SK-N-SH (cell line): ENCODE measurements around the gene JAKMIP1. TPM values are rescaled to one million over a fixed set of nuclear protein-coding genes. Genes with fewer than 3 reads are reported as not detected.

Experiments used
- CTCF ChIA-PET: fragments of 300-600, 350-600 bp; formaldehyde crosslinking; extraction: SDS; loops from one replicate; lab custom pipeline; 2021; lab: Yijun Ruan, JAX
- POLR2A ChIA-PET: fragments of 350-600 bp; sonication (Branson Sonifier 250); formaldehyde crosslinking; extraction: SDS; loops from one replicate; lab custom pipeline; 2020; ENCODE audit warnings: antibody characterized with exemption, inconsistent platforms; lab: Yijun Ruan, JAX
- DNase-seq: peaks from one replicate; pipeline ENCODE4 v3.0.0; 2012
- H2AFZ ChIP-seq: fragments of 200-600 bp; sonication (generic); 2 replicates; pipeline ENCODE4 v1.8.1; 2016; ENCODE audit warnings: antibody characterized with exemption, mild to moderate bottlenecking, low read depth
- H3F3A ChIP-seq: fragments of 200-600 bp; sonication (generic); replicated peaks from 2 replicates; pipeline ENCODE3; 2016; ENCODE audit warnings: antibody characterized with exemption, mild to moderate bottlenecking; ENCODE audit not compliant: insufficient read depth
- H3K27ac ChIP-seq, 2 experiments: fragments of 200-500 bp in 1 of 2; fragments of 200-600 bp in 1 of 2; sonication (Bioruptor generic) in 1 of 2; sonication (generic), shearing (Covaris generic) in 1 of 2; 2 replicates each; pipeline versions ENCODE4 v1.5.1 to v1.6.1; 2014 to 2016; ENCODE audit warnings: low read depth in 2 of 2, inconsistent platforms in 1 of 2, low read length in 1 of 2, mild to moderate bottlenecking in 1 of 2, mixed read lengths in 1 of 2
- H3K27me3 ChIP-seq: fragments of 200-600 bp; sonication (generic), shearing (Covaris generic); 2 replicates; pipeline ENCODE4 v1.6.1; 2016; ENCODE audit warnings: mixed run types; ENCODE audit not compliant: insufficient read depth
- H3K36me3 ChIP-seq, 2 experiments: fragments of 200-500 bp in 1 of 2; fragments of 200-600 bp in 1 of 2; sonication (Bioruptor generic) in 1 of 2; sonication (generic) in 1 of 2; replicated peaks in 1 of 2; 2 replicates each; pipeline versions ENCODE3 to v1.5.1; 2014 to 2016; ENCODE audit warnings: low read length in 1 of 2, mild to moderate bottlenecking in 1 of 2; ENCODE audit not compliant: insufficient read depth in 2 of 2, control insufficient read depth in 1 of 2
- H3K4me1 ChIP-seq, 2 experiments: fragments of 200-500 bp in 1 of 2; fragments of 200-600 bp in 1 of 2; sonication (Bioruptor generic) in 1 of 2; sonication (generic), shearing (Covaris generic) in 1 of 2; 2 replicates each; pipeline versions ENCODE4 v1.5.1 to v1.6.1; 2014 to 2016; ENCODE audit warnings: low read depth in 1 of 2, low read length in 1 of 2, mixed run types in 1 of 2; ENCODE audit not compliant: insufficient read depth in 2 of 2, control insufficient read depth in 1 of 2
- H3K4me2 ChIP-seq: fragments of 200-600 bp; sonication (generic), shearing (Covaris generic); 2 replicates; pipeline ENCODE4 v1.6.1; 2017; ENCODE audit warnings: mixed run types
- H3K4me3 ChIP-seq, 2 experiments: fragments of 200-500 bp in 1 of 2; fragments of 200-600 bp in 1 of 2; sonication (Bioruptor generic) in 1 of 2; sonication (generic), shearing (Covaris generic) in 1 of 2; 2 replicates each; pipeline versions ENCODE4 v1.5.1 to v1.8.1; 2014 to 2016; ENCODE audit warnings: low read depth in 2 of 2, inconsistent platforms in 1 of 2, low read length in 1 of 2, mild to moderate bottlenecking in 1 of 2, mixed read lengths in 1 of 2, moderate library complexity in 1 of 2
- H3K79me2 ChIP-seq: fragments of 200-600 bp; sonication (generic); 2 replicates; pipeline ENCODE4 v1.8.1; 2017; ENCODE audit warnings: mild to moderate bottlenecking; ENCODE audit not compliant: insufficient read depth
- H3K9ac ChIP-seq: fragments of 200-600 bp; sonication (generic); 2 replicates; pipeline ENCODE4 v1.6.1; 2017; ENCODE audit warnings: mixed run types
- H3K9me2 ChIP-seq: fragments of 200-600 bp; sonication (generic); 2 replicates; pipeline ENCODE4 v1.6.1; 2017; ENCODE audit warnings: mixed run types
- H3K9me3 ChIP-seq: fragments of 200-600 bp; sonication (generic); 2 replicates; pipeline ENCODE4 v1.6.1; 2017; ENCODE audit warnings: mixed run types, mild to moderate bottlenecking, moderate library complexity
- H4K20me1 ChIP-seq: fragments of 200-600 bp; sonication (generic); 2 replicates; pipeline ENCODE4 v1.6.1; 2017; ENCODE audit warnings: mild to moderate bottlenecking, mixed run types; ENCODE audit not compliant: insufficient read depth
- ELF1 ChIP-seq: IDR thresholded peaks from 2 replicates; pipeline ENCODE4 v1.4.0; 2012
- FOSL2 ChIP-seq: IDR thresholded peaks from 2 replicates; pipeline ENCODE4 v1.4.0; 2012; ENCODE audit warnings: low read depth, mild to moderate bottlenecking, moderate library complexity, borderline replicate concordance
- FOXJ3 ChIP-seq: sonication (generic); formaldehyde crosslinking; IDR thresholded peaks from 2 replicates; pipeline ENCODE4 v1.5.1; 2020; ENCODE audit warnings: mild to moderate bottlenecking, missing genetic modification reagents
- FOXM1 ChIP-seq: IDR thresholded peaks from 2 replicates; pipeline ENCODE4 v1.4.0; 2012; ENCODE audit warnings: low read depth, mild to moderate bottlenecking
- GABPA ChIP-seq: IDR thresholded peaks from 2 replicates; pipeline ENCODE4 v1.4.0; 2012; ENCODE audit warnings: low read depth, mild to moderate bottlenecking
- GATA2 ChIP-seq: sonication (generic); formaldehyde crosslinking; IDR thresholded peaks from 2 replicates; pipeline ENCODE4 v1.5.0; 2020; ENCODE audit warnings: mild to moderate bottlenecking, missing genetic modification reagents
- JUND ChIP-seq: IDR thresholded peaks from 2 replicates; pipeline ENCODE4 v1.4.0; 2012
- NFIC ChIP-seq: IDR thresholded peaks from 2 replicates; pipeline ENCODE4 v1.4.0; 2012; ENCODE audit warnings: borderline replicate concordance
- NRF1 ChIP-seq: IDR thresholded peaks from 2 replicates; pipeline ENCODE4 v1.6.1; 2012; ENCODE audit warnings: low read depth, mild to moderate bottlenecking, low read length
- PBX3 ChIP-seq: IDR thresholded peaks from 2 replicates; pipeline ENCODE4; 2012
- RCOR1 ChIP-seq: fragments of 150-350 bp; IDR thresholded peaks from 2 replicates; pipeline ENCODE4 v1.6.1; 2017; ENCODE audit warnings: antibody characterized with exemption, low read length
- RXRA ChIP-seq: IDR thresholded peaks from 2 replicates; pipeline ENCODE4 v1.4.0; 2012; ENCODE audit warnings: low read depth, mild to moderate bottlenecking, borderline replicate concordance
- TAF1 ChIP-seq: IDR thresholded peaks from 2 replicates; pipeline ENCODE4 v1.6.1; 2012; ENCODE audit warnings: low read depth, mild to moderate bottlenecking, low read length, moderate library complexity, borderline replicate concordance
- TCF12 ChIP-seq: IDR thresholded peaks from 2 replicates; pipeline ENCODE4 v1.4.0; 2012
- USF1 ChIP-seq: IDR thresholded peaks from 2 replicates; pipeline ENCODE4 v1.4.0; 2012; ENCODE audit warnings: low read depth, borderline replicate concordance
- WGBS: methylation state at CpG from one replicate; pipeline ENCODE4 v1.1.6; 2017; ENCODE audit warnings: low lambda C conversion rate; 5-methylcytosine and 5-hydroxymethylcytosine counted together
- polyA plus RNA-seq, 3 experiments: library from polyadenylated mRNA; depleted of rRNA; stranded (reverse); fragments of >200 nt; gene quantifications; 2 replicates each; pipeline ENCODE4 v1.2.3, GENCODE V29; 2012
- TF ChIP-seq, protein P1 (sequence below): fragments of 200-600 bp; sonication (generic); IDR thresholded peaks from 2 replicates; pipeline ENCODE4 v1.6.1; 2017; ENCODE audit warnings: antibody characterized with exemption, mild to moderate bottlenecking, moderate library complexity
- TF ChIP-seq, protein P2 (sequence below): IDR thresholded peaks from 2 replicates; pipeline ENCODE4 v1.4.0; 2012; ENCODE audit warnings: low read depth, borderline replicate concordance
- TF ChIP-seq, protein P3 (sequence below): IDR thresholded peaks from 2 replicates; pipeline ENCODE4 v1.4.0; 2012; ENCODE audit warnings: low read depth
- TF ChIP-seq, protein P4 (sequence below): fragments of 150-350 bp; IDR thresholded peaks from 2 replicates; pipeline ENCODE4 v1.6.1; 2016; ENCODE audit warnings: mild to moderate bottlenecking, low read depth, low read length

The JAKMIP1 gene
- polyA plus RNA-seq, 1 of the 3 experiments (the other 2 are of a cell fraction), result 0.54 TPM

GRCh38 chr4:6147441-6147840 is 52.9 kb downstream of the JAKMIP1 start:
- Histone ChIP-seq H3K9me2 (no peaks in the 10 kb centered on the region), H3K27me3 (no peaks in the 10 kb centered on the region), H3F3A (no peaks in the 10 kb centered on the region), H3K4me1 (peaks cover 0 to 46% of the 10 kb centered on the region in 2 experiments; a peak in 1 of 4 replicates), H3K36me3 (no peaks in the 10 kb centered on the region), H3K9ac (no peak overlapping the region), H3K79me2 (no peaks in the 10 kb centered on the region), H2AFZ (no peak overlapping the region), H3K4me3 (no peak overlapping the region), H4K20me1 (no peaks in the 10 kb centered on the region), H3K4me2 (no peak overlapping the region), H3K9me3 (no peaks in the 10 kb centered on the region), H3K27ac (peak overlapping the region in 1 of 2 experiments; percentile 7; a peak in 1 of 4 replicates)
- no peak for TF ChIP-seq PBX3
- TF ChIP-seq GATA2 (CRISPR knock-in tag), result no peak
- TF ChIP-seq, protein P1, sequence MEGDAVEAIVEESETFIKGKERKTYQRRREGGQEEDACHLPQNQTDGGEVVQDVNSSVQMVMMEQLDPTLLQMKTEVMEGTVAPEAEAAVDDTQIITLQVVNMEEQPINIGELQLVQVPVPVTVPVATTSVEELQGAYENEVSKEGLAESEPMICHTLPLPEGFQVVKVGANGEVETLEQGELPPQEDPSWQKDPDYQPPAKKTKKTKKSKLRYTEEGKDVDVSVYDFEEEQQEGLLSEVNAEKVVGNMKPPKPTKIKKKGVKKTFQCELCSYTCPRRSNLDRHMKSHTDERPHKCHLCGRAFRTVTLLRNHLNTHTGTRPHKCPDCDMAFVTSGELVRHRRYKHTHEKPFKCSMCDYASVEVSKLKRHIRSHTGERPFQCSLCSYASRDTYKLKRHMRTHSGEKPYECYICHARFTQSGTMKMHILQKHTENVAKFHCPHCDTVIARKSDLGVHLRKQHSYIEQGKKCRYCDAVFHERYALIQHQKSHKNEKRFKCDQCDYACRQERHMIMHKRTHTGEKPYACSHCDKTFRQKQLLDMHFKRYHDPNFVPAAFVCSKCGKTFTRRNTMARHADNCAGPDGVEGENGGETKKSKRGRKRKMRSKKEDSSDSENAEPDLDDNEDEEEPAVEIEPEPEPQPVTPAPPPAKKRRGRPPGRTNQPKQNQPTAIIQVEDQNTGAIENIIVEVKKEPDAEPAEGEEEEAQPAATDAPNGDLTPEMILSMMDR, result no peak
- TF ChIP-seq FOXM1, result no peak
- ChIA-PET POLR2A (no interaction called here), CTCF (interaction anchor here (1.3 kb wide), 1 partner anchor 16 kb away, joined by 3 read pairs; no protein-coding TSS in a partner anchor)
- DNase-seq, result no peak
- WGBS, result 42% methylated on average over 6 of the region's 6 CpGs

DNA sequence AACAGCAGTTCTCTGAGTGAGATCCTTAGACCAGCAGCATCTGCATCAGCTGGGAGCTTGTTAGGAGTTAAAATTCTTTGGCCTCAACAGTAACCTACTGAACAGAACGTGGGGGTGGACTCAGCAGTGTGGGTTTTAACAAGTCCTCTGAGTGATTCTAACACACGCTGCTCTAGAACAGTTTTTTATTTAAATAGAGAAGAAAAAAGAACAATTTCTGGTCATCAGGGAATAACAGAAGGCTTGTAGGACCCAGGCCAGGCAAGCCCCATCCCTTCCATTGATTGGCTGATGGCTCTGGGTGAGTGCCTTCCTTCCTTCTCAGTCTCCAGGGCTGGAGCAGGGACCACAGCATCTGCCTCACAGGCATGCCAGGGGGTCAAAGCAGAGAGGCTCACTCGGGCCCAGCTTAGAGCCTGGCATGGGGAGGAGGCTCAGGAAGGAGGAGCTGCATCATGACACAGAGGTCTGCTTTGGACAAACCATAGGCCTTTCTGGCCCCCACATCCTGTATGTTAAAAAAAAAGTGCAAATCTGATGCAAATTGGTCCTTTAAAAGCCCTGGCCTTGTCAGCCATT is 56.7 kb downstream of the JAKMIP1 start:
- no peak overlapping the region for H3K9ac ChIP-seq
- H3K79me2 ChIP-seq, result no peaks in the 10 kb centered on the region
- H3K4me3 ChIP-seq, result no peak overlapping the region
- H3K9me2 ChIP-seq, result no peaks in the 10 kb centered on the region
- no peaks in the 10 kb centered on the region for H3K36me3 ChIP-seq
- H3K9me3 ChIP-seq, result no peaks in the 10 kb centered on the region
- no peaks in the 10 kb centered on the region for H3F3A ChIP-seq
- no peak overlapping the region for H2AFZ ChIP-seq
- ChIA-PET CTCF (no interaction called here), POLR2A (no interaction called here)
- H3K27me3 ChIP-seq, result no peaks in the 10 kb centered on the region
- H3K27ac ChIP-seq, result no peak overlapping the region; a peak in 1 of 4 replicates
- DNase-seq, result no peak
- no peaks in the 10 kb centered on the region for H4K20me1 ChIP-seq
- H3K4me1 ChIP-seq, result peaks cover 0 to 26% of the 10 kb centered on the region in 2 experiments; a peak in 1 of 4 replicates
- H3K4me2 ChIP-seq, result no peak overlapping the region
- WGBS, result 5% methylated on average over 2 of the region's 3 CpGs
- TF ChIP-seq TCF12, result no peak
- TF ChIP-seq, protein P2, sequence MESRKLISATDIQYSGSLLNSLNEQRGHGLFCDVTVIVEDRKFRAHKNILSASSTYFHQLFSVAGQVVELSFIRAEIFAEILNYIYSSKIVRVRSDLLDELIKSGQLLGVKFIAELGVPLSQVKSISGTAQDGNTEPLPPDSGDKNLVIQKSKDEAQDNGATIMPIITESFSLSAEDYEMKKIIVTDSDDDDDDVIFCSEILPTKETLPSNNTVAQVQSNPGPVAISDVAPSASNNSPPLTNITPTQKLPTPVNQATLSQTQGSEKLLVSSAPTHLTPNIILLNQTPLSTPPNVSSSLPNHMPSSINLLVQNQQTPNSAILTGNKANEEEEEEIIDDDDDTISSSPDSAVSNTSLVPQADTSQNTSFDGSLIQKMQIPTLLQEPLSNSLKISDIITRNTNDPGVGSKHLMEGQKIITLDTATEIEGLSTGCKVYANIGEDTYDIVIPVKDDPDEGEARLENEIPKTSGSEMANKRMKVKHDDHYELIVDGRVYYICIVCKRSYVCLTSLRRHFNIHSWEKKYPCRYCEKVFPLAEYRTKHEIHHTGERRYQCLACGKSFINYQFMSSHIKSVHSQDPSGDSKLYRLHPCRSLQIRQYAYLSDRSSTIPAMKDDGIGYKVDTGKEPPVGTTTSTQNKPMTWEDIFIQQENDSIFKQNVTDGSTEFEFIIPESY, result no peak
- TF ChIP-seq, protein P3, sequence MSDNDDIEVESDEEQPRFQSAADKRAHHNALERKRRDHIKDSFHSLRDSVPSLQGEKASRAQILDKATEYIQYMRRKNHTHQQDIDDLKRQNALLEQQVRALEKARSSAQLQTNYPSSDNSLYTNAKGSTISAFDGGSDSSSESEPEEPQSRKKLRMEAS, result no peak
- no peak for TF ChIP-seq JUND
- no peak for TF ChIP-seq ELF1
- TF ChIP-seq GABPA, result no peak
- TF ChIP-seq FOXJ3 (CRISPR knock-in tag), result no peak
- no peak for TF ChIP-seq NRF1
- no peak for TF ChIP-seq FOXM1
- TF ChIP-seq USF1, result no peak
- TF ChIP-seq NFIC, result no peak
- TF ChIP-seq, protein P4, sequence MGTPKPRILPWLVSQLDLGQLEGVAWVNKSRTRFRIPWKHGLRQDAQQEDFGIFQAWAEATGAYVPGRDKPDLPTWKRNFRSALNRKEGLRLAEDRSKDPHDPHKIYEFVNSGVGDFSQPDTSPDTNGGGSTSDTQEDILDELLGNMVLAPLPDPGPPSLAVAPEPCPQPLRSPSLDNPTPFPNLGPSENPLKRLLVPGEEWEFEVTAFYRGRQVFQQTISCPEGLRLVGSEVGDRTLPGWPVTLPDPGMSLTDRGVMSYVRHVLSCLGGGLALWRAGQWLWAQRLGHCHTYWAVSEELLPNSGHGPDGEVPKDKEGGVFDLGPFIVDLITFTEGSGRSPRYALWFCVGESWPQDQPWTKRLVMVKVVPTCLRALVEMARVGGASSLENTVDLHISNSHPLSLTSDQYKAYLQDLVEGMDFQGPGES, result no peak
- TF ChIP-seq FOSL2, result no peak
- no peak for TF ChIP-seq RCOR1
- TF ChIP-seq, protein P1, result no peak
- TF ChIP-seq TAF1, result no peak
- no peak for TF ChIP-seq RXRA
